ENCODE measurements around the gene MEX3B. TPM values are rescaled to one million over a fixed set of nuclear protein-coding genes. Genes with fewer than 3 reads are reported as not detected.

Gene MEX3B
- total and polyA plus RNA-seq, 9 of the 15 experiments (the other 6 are each of a cell fraction or from before 2014, with no cell fraction given) = 0.94 to 12.8 (median 3.6) TPM

GRCh38 chr15:82046666-82047452 lies 1.0 kb upstream of the MEX3B start (continued):
- TF ChIP-seq, protein P1, sequence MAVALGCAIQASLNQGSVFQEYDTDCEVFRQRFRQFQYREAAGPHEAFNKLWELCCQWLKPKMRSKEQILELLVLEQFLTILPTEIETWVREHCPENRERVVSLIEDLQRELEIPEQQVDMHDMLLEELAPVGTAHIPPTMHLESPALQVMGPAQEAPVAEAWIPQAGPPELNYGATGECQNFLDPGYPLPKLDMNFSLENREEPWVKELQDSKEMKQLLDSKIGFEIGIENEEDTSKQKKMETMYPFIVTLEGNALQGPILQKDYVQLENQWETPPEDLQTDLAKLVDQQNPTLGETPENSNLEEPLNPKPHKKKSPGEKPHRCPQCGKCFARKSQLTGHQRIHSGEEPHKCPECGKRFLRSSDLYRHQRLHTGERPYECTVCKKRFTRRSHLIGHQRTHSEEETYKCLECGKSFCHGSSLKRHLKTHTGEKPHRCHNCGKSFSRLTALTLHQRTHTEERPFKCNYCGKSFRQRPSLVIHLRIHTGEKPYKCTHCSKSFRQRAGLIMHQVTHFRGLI (CRISPR knock-in tag; IDR thresholded peaks at IDR 0.05) = peak; percentile 56; the same call in 1 of the 2 replicates
- no peak for TF ChIP-seq KDM1A (IDR thresholded peaks at IDR 0.05)
- peak; percentile 66; the same call in 1 of the 2 replicates for TF ChIP-seq XRCC5 (IDR thresholded peaks at IDR 0.05; ENCODE audit: low read depth, low read length)
- no peak; the same call in 1 of the 2 replicates for TF ChIP-seq TCF7 (IDR thresholded peaks at IDR 0.05; ENCODE audit: borderline replicate concordance)
- TF ChIP-seq ZBTB11 (CRISPR knock-in tag; IDR thresholded peaks at IDR 0.05) = peak in 1 of 3 experiments; percentile 73; a peak in 2 of 6 replicates
- TF ChIP-seq L3MBTL2 (IDR thresholded peaks at IDR 0.05) = peak; percentile 50; the same call in 1 of the 2 replicates
- peak; percentile 52; the same call in 1 of the 2 replicates for TF ChIP-seq SAFB (IDR thresholded peaks at IDR 0.05; ENCODE audit: borderline replicate concordance, low read depth, low read length)
- TF ChIP-seq SMC3 (conservative IDR thresholded peaks at IDR 0.05; ENCODE audit: insufficient read depth, low read depth, low read length) = peak; percentile 83
- TF ChIP-seq GATAD2B (IDR thresholded peaks at IDR 0.05; ENCODE audit: borderline replicate concordance) = peak; percentile 86
- TF ChIP-seq IRF9 (tag; IDR thresholded peaks at IDR 0.05) = no peak
- no peak for TF ChIP-seq ZBTB26 (CRISPR knock-in tag; IDR thresholded peaks at IDR 0.05)
- no peak for TF ChIP-seq ZNF121 (CRISPR knock-in tag; conservative IDR thresholded peaks at IDR 0.05)
- TF ChIP-seq POLR2AphosphoS5 (IDR thresholded peaks at IDR 0.05; ENCODE audit: control insufficient read depth, insufficient read depth, low read depth, low read length) = no peak
